Body of pancreas (tissue), 4 donors: ENCODE data around the gene RBPJL.

Source experiments
- CTCF ChIP-seq, 7 experiments: fragments of 450-650 bp in 4 of 7; fragments of 200-600 bp in 3 of 7; sonication (generic) in 3 of 7; IDR thresholded peaks; one replicate each; pipeline ENCODE4 v1.5.1; 2016 to 2019; ENCODE audit warnings: antibody characterized with exemption in 7 of 7
- POLR2A ChIP-seq, 3 donors: fragments of 450-650 bp; IDR thresholded peaks; one replicate each; pipeline ENCODE4 v1.6.1; 2016; ENCODE audit warnings: antibody characterized with exemption in 3 of 3, mild to moderate bottlenecking in 2 of 3

GRCh38 chr20:45279992-45280391, 26.6 kb upstream of the RBPJL start:
- no peak for TF ChIP-seq CTCF (IDR thresholded peaks at IDR 0.05)
- no peak for TF ChIP-seq POLR2A (IDR thresholded peaks at IDR 0.05)
